ENCODE results near the gene AHCYL2. TPM values are rescaled to one million over a fixed set of nuclear protein-coding genes. Genes with fewer than 3 reads are reported as not detected.
A peak's percentile ranks its signal among the peaks of the same experiment; 100 is the strongest.

The AHCYL2 gene
- total RNA-seq, 2 experiments from 2014 or later: 5.0 to 8.7 TPM

- POLR2A ChIA-PET: interaction anchor here (0.7 kb wide), 1 partner anchor 38 kb away, joined by 3 read pairs; no protein-coding TSS in a partner anchor
- CTCF ChIA-PET (ENCODE audit: unreplicated experiment): no interaction called here
Observed at GRCh38 chr7:129327076-129327475, 102.2 kb downstream of the AHCYL2 start.

GRCh38 chr7:129332254-129333035 lies 107.6 kb downstream of the AHCYL2 start:
- DNase-seq (ENCODE audit: low spot score): no peak
- Histone ChIP-seq H3K27ac (ENCODE audit: low read depth, low read length, poor library complexity, severe bottlenecking) (no peak overlapping the region), H4K20me1 (ENCODE audit: insufficient read depth, low read length) (no peaks in the 10 kb centered on the region), H3K9me2 (ENCODE audit: insufficient read depth, low read length) (no peaks in the 10 kb centered on the region), H3K36me3 (ENCODE audit: insufficient read depth, low read length) (no peaks in the 10 kb centered on the region), H2AFZ (ENCODE audit: low read length) (no peak overlapping the region), H3K4me1 (ENCODE audit: insufficient read depth, low read length, poor library complexity, severe bottlenecking) (no peaks in the 10 kb centered on the region), H3K4me2 (ENCODE audit: low read length) (no peak overlapping the region), H3K9me3 (ENCODE audit: low read length) (no peaks in the 10 kb centered on the region), H3K4me3 (ENCODE audit: low read depth, low read length, poor library complexity, severe bottlenecking) (no peak overlapping the region), H3K79me2 (ENCODE audit: insufficient read depth, low read depth, low read length) (no peaks in the 10 kb centered on the region)
- ChIA-PET CTCF (ENCODE audit: unreplicated experiment) (no interaction called here), POLR2A (interaction anchor here (0.6 to 1.3 kb wide), 2 partner anchors 34 to 1580 kb away, joined by 3 read pairs; no protein-coding TSS in a partner anchor)
- intact Hi-C loops (cut with micrococcal nuclease; ENCODE audit: unreplicated experiment): no loop called here
- TF ChIP-seq EZH2phosphoT487 (IDR thresholded peaks at IDR 0.05; ENCODE audit: borderline replicate concordance, low read depth, low read length) (no peak), CTCF (conservative IDR thresholded peaks at IDR 0.05; ENCODE audit: low read length) (no peak)
- BruUV-seq (replicated peaks): no TSS peak

More at GRCh38 chr7:129327076-129327475, 102.2 kb downstream of the AHCYL2 start:
- intact Hi-C loops (cut with micrococcal nuclease; ENCODE audit: unreplicated experiment): no loop called here
- TF ChIP-seq CTCF (conservative IDR thresholded peaks at IDR 0.05; ENCODE audit: low read length): no peak
- no peak for TF ChIP-seq EZH2phosphoT487 (IDR thresholded peaks at IDR 0.05; ENCODE audit: borderline replicate concordance, low read depth, low read length)
- no peak for DNase-seq (ENCODE audit: low spot score)
- H3K4me3 ChIP-seq (ENCODE audit: low read depth, low read length, poor library complexity, severe bottlenecking): no peak overlapping the region
- H3K4me2 ChIP-seq (ENCODE audit: low read length): no peak overlapping the region
- H2AFZ ChIP-seq (ENCODE audit: low read length): no peak overlapping the region
- no peaks in the 10 kb centered on the region for H3K79me2 ChIP-seq (ENCODE audit: insufficient read depth, low read depth, low read length)
- H3K9me3 ChIP-seq (ENCODE audit: low read length): peaks cover 8% of the 10 kb centered on the region; the same call in 1 of the 2 replicates
- no peak overlapping the region for H3K27ac ChIP-seq (ENCODE audit: low read depth, low read length, poor library complexity, severe bottlenecking)
- no peaks in the 10 kb centered on the region for H3K36me3 ChIP-seq (ENCODE audit: insufficient read depth, low read length)
- H3K9me2 ChIP-seq (ENCODE audit: insufficient read depth, low read length): no peaks in the 10 kb centered on the region
- no TSS peak for BruUV-seq (replicated peaks)
- no peaks in the 10 kb centered on the region for H3K4me1 ChIP-seq (ENCODE audit: insufficient read depth, low read length, poor library complexity, severe bottlenecking)
- no peaks in the 10 kb centered on the region for H4K20me1 ChIP-seq (ENCODE audit: insufficient read depth, low read length)

- BruUV-seq (replicated peaks): no TSS peak
- H4K20me1 ChIP-seq (ENCODE audit: insufficient read depth, low read length): no peaks in the 10 kb centered on the region
- H3K4me2 ChIP-seq (ENCODE audit: low read length): no peak overlapping the region
- no peak overlapping the region for H3K4me3 ChIP-seq (ENCODE audit: low read depth, low read length, poor library complexity, severe bottlenecking)
- TF ChIP-seq EZH2phosphoT487 (IDR thresholded peaks at IDR 0.05; ENCODE audit: borderline replicate concordance, low read depth, low read length) (no peak), CTCF (conservative IDR thresholded peaks at IDR 0.05; ENCODE audit: low read length) (0 out of 2 replicates have a peak, but pooled peaks have one; percentile 28)
- no peaks in the 10 kb centered on the region for H3K79me2 ChIP-seq (ENCODE audit: insufficient read depth, low read depth, low read length)
- H3K9me2 ChIP-seq (ENCODE audit: insufficient read depth, low read length): no peaks in the 10 kb centered on the region
- no peaks in the 10 kb centered on the region for H3K9me3 ChIP-seq (ENCODE audit: low read length)
- H2AFZ ChIP-seq (ENCODE audit: low read length): no peak overlapping the region
- H3K4me1 ChIP-seq (ENCODE audit: insufficient read depth, low read length, poor library complexity, severe bottlenecking): no peaks in the 10 kb centered on the region
- H3K27ac ChIP-seq (ENCODE audit: low read depth, low read length, poor library complexity, severe bottlenecking): no peak overlapping the region
- ChIA-PET POLR2A (interaction anchor here (0.6 kb wide), 2 partner anchors 26 to 219 kb away, joined by 3 to 4 read pairs; no protein-coding TSS in a partner anchor), CTCF (ENCODE audit: unreplicated experiment) (no interaction called here)
- no peak for DNase-seq (ENCODE audit: low spot score)
- intact Hi-C loops (cut with micrococcal nuclease; ENCODE audit: unreplicated experiment): no loop called here
- no peaks in the 10 kb centered on the region for H3K36me3 ChIP-seq (ENCODE audit: insufficient read depth, low read length)
Observed at GRCh38 chr7:129334473-129334872, 109.6 kb downstream of the AHCYL2 start.

All from OCI-LY7 (cell line).